Type B pancreatic cell (in vitro differentiated cells): ENCODE data around the gene ZC3H7B. TPM values are rescaled to one million over a fixed set of nuclear protein-coding genes. Genes with fewer than 3 reads are reported as not detected.
A peak's percentile ranks its signal among the peaks of the same experiment; 100 is the strongest.

ENCODE experiments used
- DNase-seq: peaks from one replicate; pipeline ENCODE4 v3.0.0; 2021; ENCODE audit warnings: mixed read lengths; ENCODE audit not compliant: unreplicated experiment; ENCODE audit errors: extremely low spot score
- H3K27ac Mint-ChIP-seq: 2 replicates; pipeline ENCODE4 v1.8.0; 2021; ENCODE audit warnings: mild to moderate bottlenecking, mixed read lengths
- H3K27me3 Mint-ChIP-seq: 2 replicates; pipeline ENCODE4 v1.8.0; 2021; ENCODE audit warnings: mixed read lengths
- H3K36me3 Mint-ChIP-seq: 2 replicates; pipeline ENCODE4 v1.8.0; 2021; ENCODE audit warnings: mixed read lengths
- H3K4me1 Mint-ChIP-seq: one replicate; pipeline ENCODE4 v1.8.0; 2021; ENCODE audit warnings: mixed read lengths; ENCODE audit not compliant: unreplicated experiment
- H3K4me3 Mint-ChIP-seq: 2 replicates; pipeline ENCODE4 v1.8.0; 2021; ENCODE audit warnings: mild to moderate bottlenecking, mixed read lengths
- H3K9me3 Mint-ChIP-seq: 2 replicates; pipeline ENCODE4 v1.8.0; 2021; ENCODE audit warnings: mixed read lengths
- CTCF ChIP-seq: fragments of 200-600 bp; sonication (generic); conservative IDR thresholded peaks from 2 replicates; pipeline ENCODE4 v1.5.0; 2021; ENCODE audit warnings: antibody characterized with exemption, mild to moderate bottlenecking
- long read RNA-seq: library from polyadenylated mRNA; unstranded; transcript quantifications from one replicate; pipeline ENCODE4 v2.0.0, GENCODE V29; 2020
- total RNA-seq: library from RNA; stranded (reverse); gene quantifications from 2 replicates; pipeline ENCODE4 v1.2.1, GENCODE V29; 2021; ENCODE audit warnings: low replicate concordance

The ZC3H7B gene
- total RNA-seq, result 74.3 and 76.2 TPM in 2 replicates
- long read RNA-seq, partial matches to known transcripts, result 1 of 4 reads
- long read RNA-seq, other reads (novel, unspliced or antisense), result 3 of 4 reads

GRCh38 chr22:41301085-41302020 lies at the start of gene ZC3H7B:
Gene ZC3H7B, plus strand, starts transcription at chr22:41301525. Its CDS starts 19,136 bp downstream, at chr22:41320661.
- H3K36me3 Mint-ChIP-seq, result peaks cover 10% of the 10 kb centered on the region
- no peaks in the 10 kb centered on the region for H3K9me3 Mint-ChIP-seq
- peak within 1 kb of the TSS; percentile 90 for H3K4me3 Mint-ChIP-seq
- peak; percentile 87 for DNase-seq
- no peaks in the 10 kb centered on the region for H3K27me3 Mint-ChIP-seq
- TF ChIP-seq CTCF, result peak; percentile 68
- peaks cover 25% of the 10 kb centered on the region for H3K4me1 Mint-ChIP-seq
- H3K27ac Mint-ChIP-seq, result peak within 1 kb of the TSS; percentile 100

GRCh38 chr22:41252365-41252764 lies 49.0 kb upstream of the ZC3H7B start:
- Mint-ChIP-seq H3K4me1 (no peaks in the 10 kb centered on the region), H3K27ac (no peak overlapping the region), H3K27me3 (no peaks in the 10 kb centered on the region), H3K36me3 (peaks cover 14% of the 10 kb centered on the region), H3K9me3 (no peaks in the 10 kb centered on the region), H3K4me3 (no peak overlapping the region)
- no peak for TF ChIP-seq CTCF
- no peak for DNase-seq

GRCh38 chr22:41254230-41254629 lies 47.1 kb upstream of the ZC3H7B start:
- H3K4me3 Mint-ChIP-seq, result no peak overlapping the region
- H3K27ac Mint-ChIP-seq, result no peak overlapping the region
- no peaks in the 10 kb centered on the region for H3K27me3 Mint-ChIP-seq
- H3K4me1 Mint-ChIP-seq, result no peaks in the 10 kb centered on the region
- H3K9me3 Mint-ChIP-seq, result no peaks in the 10 kb centered on the region
- no peak for TF ChIP-seq CTCF
- no peak for DNase-seq
- peaks cover 11% of the 10 kb centered on the region for H3K36me3 Mint-ChIP-seq

GRCh38 chr22:41256254-41257253 lies 44.8 kb upstream of the ZC3H7B start:
- H3K27ac Mint-ChIP-seq, result no peak overlapping the region
- no peak overlapping the region for H3K4me3 Mint-ChIP-seq

More at GRCh38 chr22:41256254-41257253, 44.8 kb upstream of the ZC3H7B start:
- Mint-ChIP-seq H3K9me3 (no peaks in the 10 kb centered on the region), H3K36me3 (peaks cover 8% of the 10 kb centered on the region), H3K4me1 (no peaks in the 10 kb centered on the region), H3K27me3 (no peaks in the 10 kb centered on the region)
- no peak for DNase-seq
- TF ChIP-seq CTCF, result no peak
